GM18909 (cell line): ENCODE results near the gene PXMP2.

Experiments used
- ATAC-seq: cut with Tn5 transposase; IDR thresholded peaks from one replicate; pipeline ENCODE4 v1.9.1; 2021; ENCODE audit warnings: mild to moderate bottlenecking; ENCODE audit not compliant: unreplicated experiment, poor library complexity

The PXMP2 gene

GRCh38 chr12:132687211-132688164 lies at the start of gene PXMP2, which contains the start of gene POLE:
Gene PXMP2, plus strand, starts transcription at chr12:132687587. Its CDS starts 84 bp downstream, at chr12:132687671.
Gene POLE, minus strand, starts transcription at chr12:132687342. Its CDS starts 27 bp downstream, at chr12:132687315.
- ATAC-seq = peak; percentile 89

DNA sequence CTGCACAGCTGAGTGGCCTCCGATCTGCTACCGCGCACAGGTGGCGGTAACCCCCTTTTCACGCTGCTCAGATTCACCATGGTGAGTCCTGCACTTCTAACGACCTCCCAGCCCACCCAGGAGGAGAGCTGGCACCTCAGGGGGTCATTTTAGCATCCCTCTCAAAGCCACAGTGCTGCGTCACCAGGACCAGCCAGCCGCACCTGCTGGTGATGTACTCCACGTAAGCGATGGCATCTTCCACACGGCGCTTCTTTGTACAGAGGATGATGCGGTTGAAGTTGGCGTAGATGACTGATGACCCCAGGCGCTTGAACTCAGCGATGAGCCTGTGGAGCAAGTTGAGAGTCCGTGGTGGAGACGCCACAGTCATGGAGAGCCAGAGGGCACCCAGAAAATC lies 49.6 kb upstream of the PXMP2 start:
- ATAC-seq = no peak

- ATAC-seq = no peak
Measured at GRCh38 chr12:132638541-132639408, 48.6 kb upstream of the PXMP2 start.

GRCh38 chr12:132639956-132640520 lies 47.3 kb upstream of the PXMP2 start:
- no peak for ATAC-seq

DNA sequence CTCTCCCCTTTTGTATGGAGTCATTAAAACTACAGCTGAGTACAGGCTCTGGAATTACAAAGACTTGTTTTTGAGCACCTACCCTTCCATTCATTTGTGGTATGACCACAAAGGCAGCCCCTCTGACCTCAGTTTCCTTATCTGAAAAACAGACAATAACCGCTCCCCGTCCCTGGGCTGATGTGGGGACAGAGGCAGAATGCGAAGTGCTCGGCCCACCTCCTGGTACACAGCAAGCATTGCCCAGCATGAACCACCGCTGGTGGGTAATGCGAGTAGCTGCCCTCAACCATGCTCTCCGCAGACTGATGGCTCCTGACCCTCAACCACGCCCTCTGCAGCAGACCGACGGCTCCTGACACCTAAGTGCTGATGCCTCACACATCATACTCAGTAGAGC lies 46.5 kb upstream of the PXMP2 start:
- no peak for ATAC-seq

GRCh38 chr12:132641811-132642650 lies 45.4 kb upstream of the PXMP2 start:
- ATAC-seq = no peak

DNA sequence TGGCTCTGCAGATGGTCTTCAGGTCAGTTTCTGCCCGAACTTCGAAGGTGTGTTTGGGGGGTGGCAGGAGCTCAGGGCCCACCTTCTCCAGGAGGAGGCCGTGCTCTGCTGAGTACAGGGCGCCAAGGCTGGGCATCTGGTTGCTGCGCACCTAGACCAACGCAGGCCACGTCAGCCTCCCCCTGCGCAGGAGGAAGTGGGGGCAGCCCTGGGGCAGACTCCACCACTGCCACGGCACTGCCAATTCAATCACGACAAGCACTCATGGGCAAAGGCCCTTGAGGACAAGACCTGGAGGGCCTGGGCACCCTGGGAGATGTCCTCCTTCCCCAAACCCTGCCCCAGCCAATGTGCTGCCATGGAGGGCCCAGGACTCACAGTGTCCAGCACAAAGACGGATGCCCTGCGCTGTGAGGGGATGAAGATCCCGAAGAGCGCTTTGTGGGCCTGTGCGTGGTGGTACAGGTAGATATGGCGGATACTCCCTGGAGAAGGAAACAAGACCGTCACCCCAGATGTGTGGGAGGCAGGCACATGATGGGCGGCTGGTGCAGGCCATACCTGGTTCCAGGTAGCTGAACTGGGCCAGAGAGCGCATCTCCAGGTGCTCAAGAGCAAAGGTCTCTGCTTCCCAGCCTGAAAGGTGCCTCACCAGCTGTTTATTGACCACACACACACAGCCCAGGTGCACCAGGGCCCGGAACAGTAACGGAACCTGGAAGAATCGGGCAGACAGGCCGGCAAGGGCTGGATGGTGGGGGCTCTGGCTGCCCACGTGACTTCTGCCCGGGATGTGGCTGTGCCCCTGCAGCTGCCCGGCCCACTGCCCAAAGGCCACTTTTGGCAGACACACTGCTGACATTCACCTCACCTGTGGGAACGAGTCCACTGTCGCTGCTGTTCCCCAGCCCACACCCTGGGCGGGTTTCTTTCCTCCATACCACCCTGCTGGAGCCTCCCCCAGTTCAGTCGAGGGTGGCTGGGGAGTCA lies 44.2 kb upstream of the PXMP2 start:
- no peak for ATAC-seq

- ATAC-seq = no peak
Measured at GRCh38 chr12:132646850-132647249, 40.5 kb upstream of the PXMP2 start.

- no peak for ATAC-seq
Measured at GRCh38 chr12:132647858-132648257, 39.5 kb upstream of the PXMP2 start.

DNA sequence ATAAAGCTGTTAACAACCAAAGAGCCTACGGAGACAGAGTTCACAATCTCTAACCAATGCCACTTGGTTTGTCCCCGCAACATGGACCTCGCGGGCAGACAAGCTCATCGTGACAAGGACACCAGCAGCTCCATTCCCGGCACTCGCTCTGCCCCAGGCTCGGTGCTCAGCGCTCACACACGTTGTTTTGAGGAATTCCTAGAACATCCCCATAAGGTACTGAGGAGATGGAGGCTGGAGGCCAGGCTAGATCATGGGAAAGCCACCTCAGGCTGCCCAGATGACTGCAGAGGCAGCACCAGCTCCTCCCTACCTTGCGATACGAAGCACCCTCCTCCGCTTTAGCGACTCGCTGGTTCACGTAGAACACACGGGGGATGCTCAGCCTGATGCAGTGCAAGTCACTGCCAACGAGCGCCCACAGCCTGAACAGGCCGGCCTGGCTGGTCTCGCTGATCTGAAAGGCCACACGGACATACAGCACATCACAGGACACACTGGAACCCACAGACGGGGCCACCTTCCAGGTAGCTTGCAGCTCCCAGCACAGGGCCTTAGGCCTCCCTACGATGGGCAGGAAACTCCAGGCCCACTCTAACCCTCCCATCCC lies 38.7 kb upstream of the PXMP2 start:
- no peak for ATAC-seq

GRCh38 chr12:132649226-132649945 lies 38.0 kb upstream of the PXMP2 start:
- no peak for ATAC-seq

DNA sequence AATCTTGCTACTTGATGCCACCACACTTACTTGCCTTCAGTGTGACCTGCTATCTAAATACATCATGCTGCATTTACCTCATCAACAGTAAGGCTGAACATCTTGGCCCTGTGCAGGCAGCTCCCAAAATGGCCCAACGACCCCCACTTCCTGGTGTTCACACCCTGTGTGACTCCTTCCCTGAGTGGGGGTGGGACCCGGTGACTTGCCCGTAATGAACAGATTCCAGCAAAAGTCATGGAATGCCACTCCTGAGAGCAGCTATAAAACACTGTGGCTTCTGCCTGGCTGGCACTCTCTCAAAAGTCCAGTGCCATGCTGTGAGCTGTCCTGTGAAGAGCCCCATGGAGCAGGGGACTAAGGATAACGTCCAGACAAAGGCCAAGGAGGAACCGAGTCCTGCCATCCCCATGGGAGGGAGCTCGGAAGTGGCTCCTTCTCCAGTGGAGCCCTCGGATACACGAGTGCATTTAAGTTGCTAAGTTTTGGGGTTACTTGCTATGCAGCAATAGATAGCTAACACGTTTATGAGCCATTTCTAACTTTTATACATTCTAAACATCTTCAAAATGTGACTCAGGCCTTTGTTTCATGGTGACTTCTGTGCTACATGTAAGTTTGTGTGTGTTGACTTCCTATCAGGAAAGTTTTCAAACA lies 35.8 kb upstream of the PXMP2 start:
- no peak for ATAC-seq

DNA sequence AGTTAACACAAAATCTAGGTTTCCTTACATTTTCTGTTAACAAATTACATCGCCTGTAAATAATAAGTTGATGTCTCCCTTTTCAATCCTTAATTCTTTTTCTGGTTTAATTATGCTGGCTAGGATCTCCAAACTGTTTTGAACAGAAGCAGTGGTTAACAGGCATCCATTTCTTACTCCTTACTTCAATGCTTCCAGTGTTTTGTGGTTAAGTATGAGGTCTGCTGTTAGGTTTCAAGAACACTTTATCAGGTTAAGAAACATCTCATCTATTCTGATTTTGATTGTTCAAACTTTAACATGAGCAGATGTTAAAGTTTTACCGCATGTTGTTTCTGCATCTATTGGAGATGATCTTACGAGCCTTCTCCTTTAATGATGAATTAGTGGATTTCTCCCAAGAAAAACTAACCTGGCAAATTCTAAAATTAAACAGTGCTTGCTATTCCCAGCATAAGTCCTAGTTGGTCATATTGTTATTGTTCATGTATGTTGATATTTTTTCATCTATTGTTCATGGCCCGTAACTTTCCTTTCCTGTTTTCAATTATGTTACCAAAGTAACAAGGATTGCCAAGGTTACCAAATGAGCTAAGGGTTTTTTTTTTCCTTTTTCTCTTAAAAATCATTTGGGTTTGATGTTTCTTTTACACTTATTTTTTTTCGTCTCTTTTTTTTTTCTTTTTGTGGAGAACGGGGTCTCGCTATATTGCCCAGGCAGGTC lies 33.7 kb upstream of the PXMP2 start:
- ATAC-seq = no peak

- no peak for ATAC-seq
Measured at GRCh38 chr12:132657004-132657727, 30.2 kb upstream of the PXMP2 start.

DNA sequence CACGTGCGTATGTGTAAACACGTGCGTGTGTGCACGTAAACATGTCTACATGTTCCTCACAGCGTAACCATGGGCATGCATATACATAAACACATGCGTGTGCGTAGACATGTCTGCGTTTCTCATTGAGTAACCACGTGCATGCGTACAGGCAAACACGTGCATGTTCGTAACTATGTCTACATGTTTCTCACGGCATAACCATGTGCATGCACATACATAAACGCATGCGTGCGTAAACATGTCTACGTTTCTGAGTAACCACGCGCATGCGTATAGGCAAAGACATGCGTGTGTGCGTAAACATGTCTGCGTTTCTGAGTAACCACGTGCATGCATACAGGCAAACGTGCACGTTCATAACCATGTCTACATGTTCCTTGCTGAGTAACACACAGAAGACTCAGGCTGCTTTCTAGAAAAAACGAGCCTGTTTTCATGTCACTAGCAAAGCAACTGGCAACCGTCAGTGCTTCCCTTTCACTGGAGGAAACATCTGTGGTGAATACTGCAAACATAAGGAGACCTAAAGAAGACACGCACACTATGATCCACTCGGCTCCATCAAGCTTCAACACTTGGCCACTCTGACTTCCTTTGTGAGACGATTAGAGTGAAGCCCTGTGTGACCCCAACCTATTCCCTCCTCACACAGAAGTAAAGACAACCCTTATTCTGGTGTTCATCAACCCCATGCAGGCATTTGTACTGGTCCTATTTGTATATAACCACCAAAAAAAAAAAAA lies 29.1 kb upstream of the PXMP2 start:
- ATAC-seq = no peak
